K562 (cell line): ENCODE results near the gene PPP4C. TPM values are rescaled to one million over a fixed set of nuclear protein-coding genes. Genes with fewer than 3 reads are reported as not detected.

Experiments
- ATAC-seq: fragments of 200-7000 bp; cut with Tn5 transposase; 3 replicates; pipeline ENCODE4 v1.9.1; 2020; ENCODE audit warnings: moderate library complexity
- BruUV-seq: library from RNA; stranded (reverse); fragments of 400-500 nt; replicated peaks from 2 replicates; lab custom pipeline; 2021; lab: Mats Ljungman, UMichigan
- CTCF ChIA-PET: fragments of 300-600 bp; formaldehyde crosslinking; extraction: SDS; loops from one replicate; lab custom pipeline; 2021; ENCODE audit warnings: low intra/inter-chr PET ratio; lab: Yijun Ruan, JAX
- POLR2A ChIA-PET: fragments of 300-600, 350-650 bp; sonication (Branson Sonifier 250); formaldehyde crosslinking; extraction: SDS; loops from one replicate; lab custom pipeline; 2021; ENCODE audit warnings: antibody characterized with exemption, inconsistent platforms; lab: Yijun Ruan, JAX
- DNase-seq, 4 experiments: peaks; one replicate each; pipeline versions ENCODE4 v3.0.0 to v3.0.0-alpha.2; 2011 to 2018; ENCODE audit warnings: low spot score in 3 of 4, mixed read lengths in 3 of 4; ENCODE audit errors: extremely low read depth in 1 of 4
- FAIRE-seq: peaks from 2 replicates; lab custom pipeline; 2011; peaks lifted over from hg19 to GRCh38; lab: Jason Lieb, UNC
- H2AFZ ChIP-seq: 2 replicates; pipeline ENCODE4 v1.6.0; 2011; ENCODE audit warnings: low read depth, low read length, control low read depth, inconsistent platforms
- H3K27ac ChIP-seq: fragments of 200-600 bp; 3 replicates; pipeline ENCODE4 v1.8.0; 2011; ENCODE audit warnings: low read depth, mild to moderate bottlenecking, control low read depth, inconsistent platforms, low read length, moderate library complexity, mixed read lengths; ENCODE audit errors: extremely low read depth
- H3K27me3 ChIP-seq, 2 experiments: fragments of 300-600 bp in 1 of 2; 2 replicates in 1 of 2; 3 replicates in 1 of 2; pipeline versions ENCODE4 v1.6.0 to v1.8.0; 2011; ENCODE audit warnings: inconsistent platforms in 2 of 2, low read length in 2 of 2, mild to moderate bottlenecking in 1 of 2, mixed read lengths in 1 of 2, moderate library complexity in 1 of 2; ENCODE audit not compliant: control insufficient read depth in 2 of 2, insufficient read depth in 2 of 2
- H3K36me3 ChIP-seq: fragments of 300-600 bp; 3 replicates; pipeline ENCODE4 v1.8.0; 2011; ENCODE audit warnings: mild to moderate bottlenecking, low read length, inconsistent platforms; ENCODE audit not compliant: control insufficient read depth, insufficient read depth
- H3K4me1 ChIP-seq, 2 experiments: fragments of 200-600 bp in 1 of 2; replicated peaks in 1 of 2; 2 replicates in 1 of 2; 3 replicates in 1 of 2; pipeline versions ENCODE4 v1.5.1 to v1.8.0; 2011; ENCODE audit warnings: inconsistent platforms in 2 of 2, low read length in 2 of 2, mild to moderate bottlenecking in 1 of 2, mixed read lengths in 1 of 2, moderate library complexity in 1 of 2; ENCODE audit not compliant: control insufficient read depth in 2 of 2, insufficient read depth in 2 of 2
- H3K4me2 ChIP-seq: 2 replicates; pipeline ENCODE4 v1.6.1; 2011; ENCODE audit warnings: low read length, control low read depth, inconsistent platforms, mixed read lengths; ENCODE audit not compliant: insufficient read depth
- H3K4me3 ChIP-seq: fragments of 200-600 bp; sonication (generic), shearing (Covaris generic); 2 replicates; pipeline ENCODE4 v1.5.1; 2016; ENCODE audit warnings: control low read depth, inconsistent platforms
- H3K79me2 ChIP-seq: fragments of 200-600 bp; 3 replicates; pipeline ENCODE4 v1.8.0; 2011; ENCODE audit warnings: low read length, inconsistent platforms; ENCODE audit not compliant: control insufficient read depth, insufficient read depth
- H3K9ac ChIP-seq, 2 experiments: 2 replicates each; pipeline versions ENCODE4 v1.6.0 to v1.6.1; 2011; ENCODE audit warnings: low read depth in 2 of 2, low read length in 2 of 2, control low read depth in 1 of 2, inconsistent platforms in 1 of 2, mild to moderate bottlenecking in 1 of 2, mixed read lengths in 1 of 2; ENCODE audit not compliant: insufficient read depth in 1 of 2
- H3K9me1 ChIP-seq: one replicate; pipeline ENCODE4 v1.6.0; 2011; ENCODE audit warnings: inconsistent platforms, mild to moderate bottlenecking, low read length, moderate library complexity; ENCODE audit not compliant: control insufficient read depth, insufficient read depth
- H3K9me3 ChIP-seq: replicated peaks from 2 replicates; pipeline ENCODE4 v1.5.1; 2011; ENCODE audit warnings: low read depth, low read length, inconsistent platforms; ENCODE audit not compliant: control insufficient read depth, insufficient read depth
- H4K20me1 ChIP-seq: replicated peaks from 2 replicates; pipeline ENCODE4 v1.6.1; 2011; ENCODE audit warnings: low read length, inconsistent platforms, mixed read lengths; ENCODE audit not compliant: control insufficient read depth, insufficient read depth
- ELF1 ChIP-seq: fragments of 200-800 bp; sonication (Bioruptor generic); IDR thresholded peaks from 2 replicates; pipeline ENCODE4 v1.6.1; 2016; ENCODE audit warnings: missing genetic modification characterization, missing compliant biosample characterization
- GATAD2B ChIP-seq: fragments of 450-650 bp; IDR thresholded peaks from 2 replicates; pipeline ENCODE4 v1.6.1; 2017; ENCODE audit warnings: mild to moderate bottlenecking, borderline replicate concordance
- GTF2F1 ChIP-seq: IDR thresholded peaks from 2 replicates; pipeline ENCODE4 v1.6.1; 2011; ENCODE audit warnings: low read depth, low read length, improper control_type of control experiment
- KDM5B ChIP-seq: fragments of 200-600 bp; sonication (generic); IDR thresholded peaks from 2 replicates; pipeline ENCODE4 v1.6.1; 2012; ENCODE audit warnings: low read depth, mild to moderate bottlenecking, moderate library complexity, low read length, control low read depth, inconsistent platforms; ENCODE audit not compliant: insufficient replicate concordance
- RNF2 ChIP-seq: sonication (generic); IDR thresholded peaks from 2 replicates; pipeline ENCODE4 v1.6.1; 2016
- SMAD4 ChIP-seq: fragments of 250-450 bp; sonication (Bioruptor Pico); conservative IDR thresholded peaks from 2 replicates; pipeline ENCODE4 v1.8.0; 2021; ENCODE audit warnings: inconsistent platforms, mild to moderate bottlenecking, moderate library complexity
- SNRNP70 ChIP-seq: fragments of 200-400 bp; formaldehyde crosslinking; optimal IDR thresholded peaks from 2 replicates; pipeline ENCODE3; 2017; ENCODE audit warnings: low read depth, low read length
- ZNF316 ChIP-seq: fragments of 450-650 bp; IDR thresholded peaks from 2 replicates; pipeline ENCODE4 v1.6.1; 2016
- ZNF436 ChIP-seq: fragments of 250-450, 450-650 bp; sonication (Bioruptor Pico); formaldehyde crosslinking; IDR thresholded peaks from 2 replicates; pipeline ENCODE4 v1.7.0; 2020; ENCODE audit warnings: mild to moderate bottlenecking
- ZNF586 ChIP-seq: fragments of 450-650 bp; formaldehyde crosslinking; conservative IDR thresholded peaks from 2 replicates; pipeline ENCODE4 v1.4.0; 2020; ENCODE audit warnings: mild to moderate bottlenecking, moderate library complexity
- ZNF695 ChIP-seq: fragments of 450-650 bp; formaldehyde crosslinking; IDR thresholded peaks from 2 replicates; pipeline ENCODE4 v1.4.0; 2020; ENCODE audit warnings: mild to moderate bottlenecking, moderate library complexity
- ZNF778 ChIP-seq: fragments of 450-650 bp; formaldehyde crosslinking; IDR thresholded peaks from 2 replicates; pipeline ENCODE4 v1.4.0; 2020; ENCODE audit warnings: mild to moderate bottlenecking, moderate library complexity
- WGBS: fragments of 100-300 bp; shearing (Covaris generic); methylation state at CpG from one replicate; pipeline ENCODE4 v1.1.6; 2016; ENCODE audit warnings: low coverage, mixed read lengths; ENCODE audit not compliant: insufficient coverage; ENCODE audit errors: missing lambda C conversion rate; 5-methylcytosine and 5-hydroxymethylcytosine counted together
- in situ Hi-C: fragments of 300-500 bp; cut with MboI; formaldehyde crosslinking; loops from 4 replicates; pipeline ENCODE4 v1.15.0; 2018; ENCODE audit warnings: inconsistent platforms, mixed read lengths
- intact Hi-C: fragments of 100-400 bp; cut with micrococcal nuclease; formaldehyde crosslinking; loops from 2 replicates; pipeline ENCODE4 v1.14.2; 2022
- polyA plus RNA-seq, 8 experiments: library from polyadenylated mRNA; depleted of rRNA in 4 of 8; stranded (reverse) in 5 of 8; unstranded in 3 of 8; fragments of >200 nt; fragmentation: Nextera tagmentation in 2 of 8; fragmentation: Illumina TruSeq in 1 of 8; extraction: Ambion mirVana in 2 of 8; extraction: Trizol in 1 of 8; gene quantifications; 2 replicates each; pipeline versions ENCODE4 v1.2.1 to v1.2.3, GENCODE V29; 2011 to 2014; ENCODE audit warnings: inconsistent platforms in 1 of 8, missing spikeins in 1 of 8
- total RNA-seq, 7 experiments: library from RNA; depleted of rRNA in 6 of 7; stranded (reverse); fragments of >200 nt in 6 of 7; fragmentation: Illumina TruSeq in 2 of 7; extraction: Trizol in 2 of 7; gene quantifications; 2 replicates each; pipeline versions ENCODE4 v1.2.1 to v1.2.3, GENCODE V29; 2011 to 2021; ENCODE audit warnings: low replicate concordance in 1 of 7
- TF ChIP-seq, protein P1 (sequence below): fragments of 450-650 bp; formaldehyde crosslinking; IDR thresholded peaks from 2 replicates; pipeline ENCODE4 v1.4.0; 2020; ENCODE audit warnings: mild to moderate bottlenecking
- TF ChIP-seq, protein P2 (sequence below): sonication (generic); formaldehyde crosslinking; IDR thresholded peaks from 2 replicates; pipeline ENCODE4 v1.8.1; 2023; ENCODE audit warnings: mild to moderate bottlenecking, missing genetic modification reagents
- TF ChIP-seq, protein P3 (sequence below): fragments of 450-650 bp; formaldehyde crosslinking; IDR thresholded peaks from 2 replicates; pipeline ENCODE4 v1.4.0; 2020; ENCODE audit warnings: mild to moderate bottlenecking, moderate library complexity

The PPP4C gene
- total and polyA plus RNA-seq, 9 of the 15 experiments (the other 6 are each of a cell fraction or from before 2014, with no cell fraction given): 3.5 to 183 (median 131) TPM

DNA sequence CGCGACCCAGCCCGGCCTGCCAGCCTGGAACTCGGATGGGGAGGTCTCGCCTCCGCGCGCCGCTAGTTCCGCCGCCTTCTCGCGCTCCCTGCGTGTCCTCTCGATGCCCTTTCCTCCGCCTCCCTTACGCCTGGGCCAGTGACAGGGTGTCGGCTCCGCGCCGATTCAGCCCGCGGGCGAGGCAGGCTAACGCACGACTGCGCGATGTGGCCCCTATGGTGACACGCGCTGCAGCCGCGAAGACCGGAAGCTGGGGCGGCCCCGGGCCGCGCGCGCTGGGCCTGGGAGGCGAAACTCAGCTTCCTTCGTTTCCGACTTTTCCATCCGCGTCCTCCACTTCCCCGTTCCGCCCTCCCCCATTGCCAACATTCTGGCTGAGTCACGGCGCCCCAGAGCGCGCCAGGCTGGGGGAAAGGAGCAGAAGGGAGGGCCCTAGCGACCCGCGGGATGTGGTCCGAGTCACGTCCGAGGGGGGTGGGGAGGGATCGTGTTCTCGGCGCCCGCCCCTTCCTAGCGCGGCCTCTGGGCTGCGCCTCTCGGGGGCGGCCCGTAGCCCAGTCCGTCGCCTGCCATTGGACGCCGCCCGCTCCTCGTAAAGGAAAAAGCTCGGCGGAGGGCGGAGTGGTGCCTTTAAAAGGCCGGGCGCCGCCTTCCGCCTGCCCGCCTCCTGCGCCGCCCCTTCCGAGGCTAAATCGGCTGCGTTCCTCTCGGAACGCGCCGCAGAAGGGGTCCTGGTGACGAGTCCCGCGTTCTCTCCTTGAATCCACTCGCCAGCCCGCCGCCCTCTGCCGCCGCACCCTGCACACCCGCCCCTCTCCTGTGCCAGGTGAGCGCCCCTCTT is 10.5 kb upstream of the PPP4C start, which contains the start of gene ALDOA:
Gene ALDOA (plus strand): TSS at position 659 of the 841 bp plus-strand sequence. CDS start 1,138 bp downstream, outside the sequence.
- H3K9me3 ChIP-seq: no peaks in the 10 kb centered on the region
- peak; percentile 92 for ATAC-seq
- peak; percentile 93 for FAIRE-seq
- peaks cover 17% of the 10 kb centered on the region for H3K9me1 ChIP-seq
- H3K4me3 ChIP-seq: peak within 1 kb of the TSS; percentile 88
- peak within 1 kb of the TSS; percentile 99 for H3K4me2 ChIP-seq
- peaks cover 42% of the 10 kb centered on the region for H3K36me3 ChIP-seq
- peak within 1 kb of the TSS; percentile 86 for H2AFZ ChIP-seq
- POLR2A ChIA-PET: interaction anchor here (0.6 to 2.7 kb wide), 18 partner anchors 9 to 646 kb away, joined by 3 to 29 read pairs (median 4); partner anchors contain the start of genes PPP4C, PRRT2 and TBX6
- WGBS: 1% methylated on average over 72 of the region's 99 CpGs
- H3K9ac ChIP-seq: peak within 1 kb of the TSS; percentile 93 to 100
- H4K20me1 ChIP-seq: peaks cover 43% of the 10 kb centered on the region
- H3K27ac ChIP-seq: peak within 1 kb of the TSS; percentile 99
- H3K4me1 ChIP-seq: peaks cover 46 to 65% of the 10 kb centered on the region in 2 experiments
- CTCF ChIA-PET: no interaction called here
- in situ Hi-C loops (no loop called here), intact Hi-C loops (loop anchor here (10.0 kb wide), 2 partner anchors 309 to 589 kb away; partner anchors contain the start of genes FBRS, MYL11, PRR14 and TBC1D10B)
- BruUV-seq: TSS peak; percentile 94
- peak; percentile 88 to 99 (median 92) for DNase-seq
- peaks cover 71% of the 10 kb centered on the region for H3K79me2 ChIP-seq
- no peaks in the 10 kb centered on the region for H3K27me3 ChIP-seq
- TF ChIP-seq SMAD4 (CRISPR knock-in tag) (peak; percentile 75), ZNF436 (CRISPR knock-in tag) (no peak), KDM5B (peak; percentile 94), RNF2 (peak; percentile 96), ZNF778 (CRISPR knock-in tag) (no peak), ZNF695 (CRISPR knock-in tag) (no peak), ZNF586 (CRISPR knock-in tag) (no peak), ZNF316 (peak; percentile 93), ELF1 (tag) (peak; percentile 91), SNRNP70 (no peak), GATAD2B (peak; percentile 71), GTF2F1 (peak; percentile 93)
- TF ChIP-seq, protein P1, sequence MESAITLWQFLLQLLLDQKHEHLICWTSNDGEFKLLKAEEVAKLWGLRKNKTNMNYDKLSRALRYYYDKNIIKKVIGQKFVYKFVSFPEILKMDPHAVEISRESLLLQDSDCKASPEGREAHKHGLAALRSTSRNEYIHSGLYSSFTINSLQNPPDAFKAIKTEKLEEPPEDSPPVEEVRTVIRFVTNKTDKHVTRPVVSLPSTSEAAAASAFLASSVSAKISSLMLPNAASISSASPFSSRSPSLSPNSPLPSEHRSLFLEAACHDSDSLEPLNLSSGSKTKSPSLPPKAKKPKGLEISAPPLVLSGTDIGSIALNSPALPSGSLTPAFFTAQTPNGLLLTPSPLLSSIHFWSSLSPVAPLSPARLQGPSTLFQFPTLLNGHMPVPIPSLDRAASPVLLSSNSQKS (CRISPR knock-in tag): no peak
- TF ChIP-seq, protein P2, sequence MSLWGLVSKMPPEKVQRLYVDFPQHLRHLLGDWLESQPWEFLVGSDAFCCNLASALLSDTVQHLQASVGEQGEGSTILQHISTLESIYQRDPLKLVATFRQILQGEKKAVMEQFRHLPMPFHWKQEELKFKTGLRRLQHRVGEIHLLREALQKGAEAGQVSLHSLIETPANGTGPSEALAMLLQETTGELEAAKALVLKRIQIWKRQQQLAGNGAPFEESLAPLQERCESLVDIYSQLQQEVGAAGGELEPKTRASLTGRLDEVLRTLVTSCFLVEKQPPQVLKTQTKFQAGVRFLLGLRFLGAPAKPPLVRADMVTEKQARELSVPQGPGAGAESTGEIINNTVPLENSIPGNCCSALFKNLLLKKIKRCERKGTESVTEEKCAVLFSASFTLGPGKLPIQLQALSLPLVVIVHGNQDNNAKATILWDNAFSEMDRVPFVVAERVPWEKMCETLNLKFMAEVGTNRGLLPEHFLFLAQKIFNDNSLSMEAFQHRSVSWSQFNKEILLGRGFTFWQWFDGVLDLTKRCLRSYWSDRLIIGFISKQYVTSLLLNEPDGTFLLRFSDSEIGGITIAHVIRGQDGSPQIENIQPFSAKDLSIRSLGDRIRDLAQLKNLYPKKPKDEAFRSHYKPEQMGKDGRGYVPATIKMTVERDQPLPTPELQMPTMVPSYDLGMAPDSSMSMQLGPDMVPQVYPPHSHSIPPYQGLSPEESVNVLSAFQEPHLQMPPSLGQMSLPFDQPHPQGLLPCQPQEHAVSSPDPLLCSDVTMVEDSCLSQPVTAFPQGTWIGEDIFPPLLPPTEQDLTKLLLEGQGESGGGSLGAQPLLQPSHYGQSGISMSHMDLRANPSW (CRISPR knock-in tag): 0 out of 2 replicates have a peak, but pooled peaks have one; percentile 25
- TF ChIP-seq, protein P3, sequence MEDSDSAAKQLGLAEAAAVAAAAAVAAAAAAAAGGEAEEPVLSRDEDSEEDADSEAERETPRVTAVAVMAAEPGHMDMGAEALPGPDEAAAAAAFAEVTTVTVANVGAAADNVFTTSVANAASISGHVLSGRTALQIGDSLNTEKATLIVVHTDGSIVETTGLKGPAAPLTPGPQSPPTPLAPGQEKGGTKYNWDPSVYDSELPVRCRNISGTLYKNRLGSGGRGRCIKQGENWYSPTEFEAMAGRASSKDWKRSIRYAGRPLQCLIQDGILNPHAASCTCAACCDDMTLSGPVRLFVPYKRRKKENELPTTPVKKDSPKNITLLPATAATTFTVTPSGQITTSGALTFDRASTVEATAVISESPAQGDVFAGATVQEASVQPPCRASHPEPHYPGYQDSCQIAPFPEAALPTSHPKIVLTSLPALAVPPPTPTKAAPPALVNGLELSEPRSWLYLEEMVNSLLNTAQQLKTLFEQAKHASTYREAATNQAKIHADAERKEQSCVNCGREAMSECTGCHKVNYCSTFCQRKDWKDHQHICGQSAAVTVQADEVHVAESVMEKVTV (CRISPR knock-in tag): no peak
